Lung microvascular endothelial cell (primary cell): ENCODE data around the gene SLC22A23. TPM values are rescaled to one million over a fixed set of nuclear protein-coding genes. Genes with fewer than 3 reads are reported as not detected.

ENCODE experiments used
- DNase-seq, 2 donors: peaks; one replicate each; pipeline versions ENCODE4 v3.0.0 to v3.0.0-alpha.2; 2010; ENCODE audit warnings: low read depth in 2 of 2
- total RNA-seq: library from RNA; depleted of rRNA; stranded (reverse); fragments of >200 nt; gene quantifications from 2 replicates; pipeline ENCODE4 v1.2.1, GENCODE V29; 2014

The SLC22A23 gene
- total RNA-seq, 1 donor from 2014 or later: 59.3 TPM

GRCh38 chr6:3230900-3231246 lies 226.0 kb downstream of the SLC22A23 start:
- DNase-seq: peak in 1 of 2 donors; percentile 37

GRCh38 chr6:3230256-3230882 lies 226.5 kb downstream of the SLC22A23 start:
- no peak for DNase-seq

GRCh38 chr6:3229566-3230178 lies 227.2 kb downstream of the SLC22A23 start:
- DNase-seq: no peak

GRCh38 chr6:3228771-3229565 lies 227.9 kb downstream of the SLC22A23 start:
- DNase-seq: peak in 1 of 2 donors; percentile 9

- DNase-seq: no peak
These were observed 228.7 kb downstream of the SLC22A23 start for GRCh38 chr6:3228046-3228671.

GRCh38 chr6:3227363-3228045 lies 229.3 kb downstream of the SLC22A23 start, which contains the start of gene TUBB2B:
TSS of gene TUBB2B (minus strand) at chr6:3227653. CDS start at chr6:3227543, 110 bp downstream.
- DNase-seq: peak in 1 of 2 donors; percentile 19

- no peak for DNase-seq
These were observed 230.1 kb downstream of the SLC22A23 start for GRCh38 chr6:3226481-3227362.

- DNase-seq: no peak
These were observed 230.8 kb downstream of the SLC22A23 start for GRCh38 chr6:3226042-3226441.

- DNase-seq: no peak
These were observed 234.3 kb downstream of the SLC22A23 start for GRCh38 chr6:3222506-3223038.

- no peak for DNase-seq
These were observed 235.3 kb downstream of the SLC22A23 start for GRCh38 chr6:3221578-3221977.

- no peak for DNase-seq
These were observed 236.5 kb downstream of the SLC22A23 start for GRCh38 chr6:3220366-3220765.

Other genes with a start within 250 kb of the SLC22A23 start
- 1.8 and 2.0 TPM in 2 replicates for gene TUBB2B, start 229.4 kb downstream of the SLC22A23 start, total RNA-seq
- 31.9 and 45.3 TPM in 2 replicates for gene PSMG4, start 198.1 kb downstream of the SLC22A23 start, total RNA-seq